Measurements from ENCODE around the gene SHROOM4.

SHROOM4 gene

DNA sequence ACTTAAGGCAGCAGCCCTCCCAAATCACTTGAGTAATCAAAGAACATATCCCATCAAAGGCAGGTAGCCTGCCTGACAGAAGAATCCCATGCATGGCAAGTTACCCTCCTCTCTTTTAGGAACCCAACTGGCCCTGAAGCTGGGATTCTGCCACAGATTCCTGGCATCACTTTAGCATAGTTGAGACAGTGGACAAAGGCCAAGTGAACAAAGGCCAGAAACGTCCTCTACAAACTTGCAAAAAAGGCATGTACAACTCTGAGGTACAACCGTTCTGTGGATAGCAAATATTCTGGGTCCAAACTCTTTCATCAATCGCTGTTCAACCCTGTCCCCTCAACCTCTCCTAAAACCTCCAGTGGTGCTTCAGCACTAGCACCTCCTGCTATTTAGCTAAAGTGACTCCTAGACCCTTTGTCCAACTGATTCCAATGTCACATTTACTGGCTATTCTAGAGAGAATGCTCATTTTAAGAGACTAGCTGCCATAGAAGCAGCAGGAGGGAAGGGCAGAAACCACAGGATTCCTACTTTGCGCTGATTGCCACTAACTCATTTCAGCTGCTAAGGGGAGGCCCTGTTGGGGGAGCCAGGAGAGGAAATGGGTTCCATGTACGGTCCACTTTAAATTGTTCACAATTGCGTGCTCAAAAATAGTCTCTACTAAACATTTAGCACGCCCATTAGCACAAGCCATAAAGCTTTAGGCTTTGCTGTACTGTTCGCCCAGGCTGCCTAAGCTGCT, 105.9 kb downstream of the SHROOM4 start:
- DNase-seq (ENCODE audit: low read depth, low spot score), result no peak

DNA sequence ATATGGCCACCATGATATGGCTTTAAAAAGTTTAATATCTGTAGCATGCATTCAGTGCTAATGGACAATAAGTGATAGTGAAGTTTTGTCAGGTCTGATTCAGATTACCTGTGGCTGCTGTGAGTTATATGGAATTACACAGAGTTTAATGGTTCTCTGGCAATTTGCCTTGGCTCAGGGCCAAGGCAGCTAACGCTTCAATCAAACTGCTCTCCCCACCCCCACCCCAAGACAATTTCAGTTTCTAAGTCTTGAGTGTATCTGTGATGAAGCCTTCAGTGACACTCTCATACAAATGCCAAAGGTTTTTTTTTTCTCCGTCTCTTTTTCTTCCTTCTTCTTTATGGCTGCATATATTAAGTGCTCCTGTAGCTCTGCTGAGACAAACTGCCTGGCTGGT, 106.6 kb downstream of the SHROOM4 start:
- no peak for DNase-seq (ENCODE audit: low read depth, low spot score)

- no peak for DNase-seq (ENCODE audit: low read depth, low spot score)
Measured at GRCh38 chrX:50705042-50705441, 109.0 kb downstream of the SHROOM4 start.

DNA sequence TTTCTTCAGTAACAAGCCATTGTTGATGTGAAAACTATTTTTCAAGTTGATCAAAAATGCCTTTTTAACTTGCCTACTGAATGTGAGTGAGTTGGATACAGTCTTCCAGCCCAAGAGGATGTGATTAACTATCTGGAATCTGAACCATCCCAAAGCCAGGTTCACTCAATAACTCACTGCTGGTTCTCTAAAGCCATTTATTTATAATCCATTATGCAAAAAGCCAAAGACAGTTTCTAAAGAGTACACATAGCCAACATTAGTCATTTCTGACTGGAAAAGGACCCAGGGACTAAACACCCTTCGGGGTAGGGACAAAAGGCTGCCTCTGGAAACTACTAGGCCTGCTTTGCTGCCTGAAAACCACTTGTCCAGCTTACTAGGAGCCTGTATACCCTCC, 109.6 kb downstream of the SHROOM4 start:
- DNase-seq (ENCODE audit: low read depth, low spot score), result no peak

DNA sequence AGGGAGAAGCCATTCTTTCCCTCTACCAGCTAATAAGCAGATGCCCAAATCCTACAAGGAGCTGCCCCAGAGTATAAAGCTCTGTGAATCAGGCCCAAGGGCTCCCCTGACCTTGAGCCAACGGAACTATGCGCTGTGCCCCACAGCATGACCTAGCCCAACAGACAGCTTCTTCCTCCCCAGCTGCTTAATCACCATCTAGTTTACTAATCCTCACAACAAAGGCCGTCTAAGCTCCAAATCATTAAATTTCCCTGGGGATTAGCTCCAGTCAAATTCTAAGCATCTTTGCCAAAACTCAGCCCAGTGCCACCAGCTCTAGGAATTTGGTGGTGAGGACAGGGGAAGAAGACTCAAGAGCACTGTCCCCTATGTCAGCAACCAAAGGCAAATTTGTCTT, 113.1 kb downstream of the SHROOM4 start:
- no peak for DNase-seq (ENCODE audit: low read depth, low spot score)

- no peak for DNase-seq (ENCODE audit: low read depth, low spot score)
Measured at GRCh38 chrX:50698944-50699343, 115.0 kb downstream of the SHROOM4 start.

DNA sequence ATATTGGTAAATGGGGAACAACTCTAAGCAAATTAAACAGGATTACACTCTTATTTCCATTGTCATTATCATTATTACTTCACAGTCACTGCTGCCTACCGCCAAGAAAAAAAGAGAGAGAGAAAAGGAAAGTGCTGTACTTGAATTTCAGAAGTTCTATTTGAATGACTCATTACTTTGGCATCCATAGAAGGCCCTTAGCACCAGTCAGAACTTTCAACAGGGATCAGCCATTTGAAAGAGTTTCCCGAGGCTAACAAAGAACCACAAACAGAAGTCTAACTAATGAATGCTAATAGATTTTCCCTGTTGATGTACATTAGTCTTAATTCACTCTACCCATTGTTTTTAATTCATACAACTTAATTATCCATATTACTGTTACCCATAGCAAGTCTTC, 116.3 kb downstream of the SHROOM4 start:
- no peak for DNase-seq (ENCODE audit: low read depth, low spot score)

- DNase-seq (ENCODE audit: low read depth, low spot score), result no peak
Measured at GRCh38 chrX:50691820-50692219, 122.2 kb downstream of the SHROOM4 start.

- no peak for DNase-seq (ENCODE audit: low read depth, low spot score)
Measured at GRCh38 chrX:50684871-50685270, 129.1 kb downstream of the SHROOM4 start.

- no peak for DNase-seq (ENCODE audit: low read depth, low spot score)
Measured at GRCh38 chrX:50680990-50681389, 133.0 kb downstream of the SHROOM4 start.

- DNase-seq (ENCODE audit: low read depth, low spot score), result no peak
Measured at GRCh38 chrX:50677789-50678188, 136.2 kb downstream of the SHROOM4 start.

DNA sequence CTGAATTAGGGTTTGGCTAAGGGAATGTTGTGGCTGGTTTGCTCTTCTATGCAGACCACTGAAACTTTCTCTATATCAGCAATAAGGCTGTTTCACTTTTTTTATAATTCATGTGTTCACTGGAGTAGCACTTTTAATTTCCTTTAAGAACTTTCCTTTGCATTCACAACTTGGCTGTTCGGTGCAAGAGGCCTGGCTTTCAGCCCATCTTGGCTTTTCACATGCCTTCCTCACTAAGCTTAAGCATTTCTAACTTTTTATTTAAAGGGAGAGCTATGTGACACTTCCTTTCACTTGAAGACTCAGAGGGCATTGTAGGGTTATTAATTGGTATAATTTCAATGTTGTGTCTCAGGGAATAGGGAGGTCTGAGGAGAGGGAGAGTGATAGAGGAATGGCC, 142.3 kb downstream of the SHROOM4 start:
- DNase-seq (ENCODE audit: low read depth, low spot score), result no peak

GRCh38 chrX:50668860-50669259, 145.1 kb downstream of the SHROOM4 start:
- no peak for DNase-seq (ENCODE audit: low read depth, low spot score)

DNA sequence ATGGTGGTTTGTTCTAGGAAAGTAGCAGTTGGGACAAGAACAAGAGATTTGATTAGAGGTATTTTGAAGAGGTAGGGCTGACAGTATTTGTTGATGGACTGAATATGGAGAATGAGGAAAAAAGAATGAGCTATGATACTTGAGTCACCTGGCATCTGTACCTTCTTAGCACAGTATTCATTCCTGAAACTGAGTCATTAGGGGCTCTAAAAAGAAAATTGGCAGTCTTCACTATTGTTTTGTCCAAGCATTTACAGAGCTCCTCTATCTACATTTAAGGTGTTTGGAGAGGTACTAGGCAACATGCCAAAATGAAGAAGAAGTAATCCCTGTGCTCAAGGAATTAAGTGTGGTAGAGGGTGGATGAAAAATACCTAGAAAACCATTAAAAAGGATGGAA, 165.8 kb downstream of the SHROOM4 start:
- DNase-seq (ENCODE audit: low read depth, low spot score), result no peak

DNA sequence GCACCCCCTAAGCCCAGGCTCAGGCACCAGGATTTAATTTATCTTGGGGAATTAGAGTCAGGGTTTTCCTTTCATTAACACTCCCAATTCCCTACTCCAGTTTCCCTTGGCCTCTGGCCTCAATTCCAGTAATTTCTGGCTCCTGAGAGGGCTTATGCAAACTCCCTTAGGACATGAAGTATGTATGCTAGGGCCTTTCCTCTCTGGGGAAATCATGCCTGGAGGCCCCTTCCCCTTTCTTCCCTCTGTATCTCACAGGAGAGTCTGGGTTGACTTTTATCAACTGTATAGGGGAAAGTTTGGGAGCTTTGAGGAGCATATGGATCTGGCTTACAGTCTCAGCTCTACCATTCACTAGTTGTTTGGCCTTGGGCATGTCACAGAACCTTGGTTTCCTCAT, 169.5 kb downstream of the SHROOM4 start:
- no peak for DNase-seq (ENCODE audit: low read depth, low spot score)

DNA sequence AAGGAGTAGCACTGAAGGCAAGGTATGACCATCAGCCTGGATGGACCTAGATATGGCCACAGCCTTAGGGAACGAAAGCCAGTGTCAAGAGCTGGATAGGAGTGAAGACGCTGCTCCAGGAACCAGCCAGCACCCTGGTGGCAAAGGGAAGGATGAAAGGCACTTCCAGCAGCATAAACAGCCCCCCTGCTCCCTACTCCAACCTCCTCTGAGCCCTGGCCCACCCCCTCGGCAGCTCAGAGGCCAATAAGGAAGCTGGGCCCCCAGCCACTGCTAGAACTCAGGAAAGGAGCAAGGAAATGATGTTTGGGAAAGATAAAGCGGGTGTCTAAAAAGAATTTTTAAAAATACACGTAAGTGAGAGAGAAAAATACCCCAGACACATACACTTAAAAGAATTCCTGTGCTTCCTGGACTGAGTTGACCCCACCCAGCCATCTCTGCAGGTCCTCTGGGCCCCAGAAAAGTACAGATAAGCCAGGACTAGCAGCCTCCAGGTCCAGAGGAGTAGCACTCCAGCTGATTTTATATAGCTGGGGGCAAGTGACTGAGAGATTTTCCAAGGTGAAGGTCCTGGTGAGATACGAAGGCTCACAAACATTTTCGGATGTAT, 170.4 kb downstream of the SHROOM4 start:
- DNase-seq (ENCODE audit: low read depth, low spot score), result no peak

DNA sequence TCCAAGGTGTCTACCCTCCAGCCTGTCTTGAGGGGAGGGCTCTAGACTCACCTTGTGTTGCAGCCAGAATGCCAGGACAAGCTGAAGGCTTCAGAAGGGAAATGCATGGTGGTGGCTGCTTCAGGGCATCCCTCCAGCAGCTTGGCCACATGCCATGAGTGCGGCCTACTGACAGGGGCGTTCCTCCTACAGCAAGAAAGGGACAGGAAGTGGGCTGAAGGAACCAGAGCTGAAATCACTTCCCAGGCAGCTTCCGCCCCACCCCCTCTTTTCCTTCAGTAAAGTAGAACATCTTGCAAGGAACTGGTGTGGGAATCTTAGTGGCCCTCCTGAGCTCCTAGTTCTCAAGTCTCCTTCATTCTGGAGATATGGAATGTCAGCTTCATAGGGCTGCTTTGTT, 175.9 kb downstream of the SHROOM4 start:
- no peak for DNase-seq (ENCODE audit: low read depth, low spot score)

GRCh38 chrX:50635817-50636365, 178.1 kb downstream of the SHROOM4 start:
- no peak for DNase-seq (ENCODE audit: low read depth, low spot score)

DNA sequence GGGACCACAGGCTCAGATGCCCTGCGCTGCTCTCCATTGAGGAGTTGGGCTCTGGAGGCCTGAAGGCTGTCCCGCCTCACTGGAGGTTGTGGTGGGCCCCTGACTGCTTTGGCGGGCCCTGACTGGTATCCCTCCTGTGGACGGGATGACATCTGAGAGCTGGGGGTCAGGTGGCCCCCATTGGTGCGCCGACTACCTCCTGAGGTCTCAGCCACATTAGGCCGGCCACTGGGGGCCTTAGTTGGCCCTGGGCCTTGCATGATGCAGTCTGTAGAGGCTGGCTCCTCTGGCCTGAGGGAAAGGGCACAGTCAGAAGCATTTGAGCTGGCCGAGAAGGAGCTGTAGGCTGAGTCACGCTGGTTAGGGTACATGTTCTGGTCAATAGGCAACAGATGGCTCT, 178.8 kb downstream of the SHROOM4 start:
- no peak for DNase-seq (ENCODE audit: low read depth, low spot score)

DNA sequence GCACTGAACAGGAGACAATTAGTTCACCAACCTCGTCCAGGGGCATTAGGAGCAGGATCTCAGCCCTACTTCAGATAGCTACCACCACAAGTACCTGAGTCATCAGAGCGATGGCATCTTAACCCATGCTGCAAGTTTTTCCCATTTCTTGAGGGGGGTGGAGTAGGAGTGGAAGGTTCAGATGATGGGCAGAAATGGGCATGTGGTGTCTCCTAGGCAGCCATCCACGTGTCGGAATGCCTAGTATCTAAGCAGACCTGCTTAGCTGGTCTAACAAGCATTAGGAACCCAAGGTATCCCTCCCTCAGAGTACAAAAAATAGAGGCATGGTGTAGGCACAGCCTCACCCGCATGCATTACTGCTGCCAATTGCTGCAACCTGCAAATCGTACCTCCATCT, 184.2 kb downstream of the SHROOM4 start:
- no peak for DNase-seq (ENCODE audit: low read depth, low spot score)

- DNase-seq (ENCODE audit: low read depth, low spot score), result no peak
Measured at GRCh38 chrX:50627696-50628095, 186.3 kb downstream of the SHROOM4 start.

- DNase-seq (ENCODE audit: low read depth, low spot score), result no peak
Measured at GRCh38 chrX:50626432-50626831, 187.6 kb downstream of the SHROOM4 start.

GRCh38 chrX:50622751-50623150, 191.2 kb downstream of the SHROOM4 start:
- DNase-seq (ENCODE audit: low read depth, low spot score), result no peak
